HG03520 (cell line): Measurements from ENCODE around the gene GPR27.

Experiments
- ATAC-seq: cut with Tn5 transposase; IDR thresholded peaks from one replicate; pipeline ENCODE4 v1.9.1; 2021; ENCODE audit warnings: mild to moderate bottlenecking, moderate library complexity; ENCODE audit not compliant: unreplicated experiment

Gene GPR27, protein sequence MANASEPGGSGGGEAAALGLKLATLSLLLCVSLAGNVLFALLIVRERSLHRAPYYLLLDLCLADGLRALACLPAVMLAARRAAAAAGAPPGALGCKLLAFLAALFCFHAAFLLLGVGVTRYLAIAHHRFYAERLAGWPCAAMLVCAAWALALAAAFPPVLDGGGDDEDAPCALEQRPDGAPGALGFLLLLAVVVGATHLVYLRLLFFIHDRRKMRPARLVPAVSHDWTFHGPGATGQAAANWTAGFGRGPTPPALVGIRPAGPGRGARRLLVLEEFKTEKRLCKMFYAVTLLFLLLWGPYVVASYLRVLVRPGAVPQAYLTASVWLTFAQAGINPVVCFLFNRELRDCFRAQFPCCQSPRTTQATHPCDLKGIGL

DNA sequence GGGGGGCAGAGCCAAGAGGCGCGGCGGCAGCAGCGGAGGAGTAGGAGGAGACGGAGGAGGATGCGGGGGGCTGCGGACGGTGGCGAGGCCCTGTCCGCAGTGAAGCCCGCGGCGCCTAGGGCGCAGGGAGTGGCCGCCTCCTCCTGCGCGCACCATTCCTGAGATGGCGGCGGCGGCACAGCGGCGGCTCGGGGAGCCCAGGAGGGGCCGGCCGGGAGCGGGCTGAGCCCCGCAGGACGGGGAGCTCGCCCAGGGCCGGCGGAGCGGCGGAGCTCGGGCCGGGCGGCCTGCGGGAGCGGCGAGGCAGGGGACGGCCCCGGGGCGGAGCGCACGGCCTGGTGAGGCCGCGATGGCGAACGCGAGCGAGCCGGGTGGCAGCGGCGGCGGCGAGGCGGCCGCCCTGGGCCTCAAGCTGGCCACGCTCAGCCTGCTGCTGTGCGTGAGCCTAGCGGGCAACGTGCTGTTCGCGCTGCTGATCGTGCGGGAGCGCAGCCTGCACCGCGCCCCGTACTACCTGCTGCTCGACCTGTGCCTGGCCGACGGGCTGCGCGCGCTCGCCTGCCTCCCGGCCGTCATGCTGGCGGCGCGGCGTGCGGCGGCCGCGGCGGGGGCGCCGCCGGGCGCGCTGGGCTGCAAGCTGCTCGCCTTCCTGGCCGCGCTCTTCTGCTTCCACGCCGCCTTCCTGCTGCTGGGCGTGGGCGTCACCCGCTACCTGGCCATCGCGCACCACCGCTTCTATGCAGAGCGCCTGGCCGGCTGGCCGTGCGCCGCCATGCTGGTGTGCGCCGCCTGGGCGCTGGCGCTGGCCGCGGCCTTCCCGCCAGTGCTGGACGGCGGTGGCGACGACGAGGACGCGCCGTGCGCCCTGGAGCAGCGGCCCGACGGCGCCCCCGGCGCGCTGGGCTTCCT lies at the start of gene GPR27:
Gene GPR27 (plus strand): TSS at position 155 of the 909 bp plus-strand sequence. CDS start 195 bp downstream, at position 350.
- ATAC-seq = no peak

DNA sequence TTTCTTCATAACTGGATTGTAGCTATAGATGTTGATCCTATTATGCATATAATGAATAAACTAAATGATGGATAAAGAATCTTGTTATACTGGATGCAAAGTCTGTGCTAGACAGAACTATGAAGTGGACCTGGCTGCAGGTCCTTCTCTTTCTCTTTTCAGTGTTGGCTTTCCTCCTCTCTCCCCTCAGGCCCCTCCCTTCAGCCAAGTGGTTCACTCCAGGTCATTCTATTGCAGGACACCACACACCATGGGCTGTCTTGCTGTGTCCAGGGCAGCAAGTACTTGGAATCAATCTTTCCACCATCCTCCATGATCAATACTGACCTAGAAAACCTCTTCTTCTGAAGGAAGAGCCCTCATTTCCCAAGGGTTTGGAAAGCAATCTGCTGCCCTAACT lies 48.7 kb upstream of the GPR27 start:
- no peak for ATAC-seq

DNA sequence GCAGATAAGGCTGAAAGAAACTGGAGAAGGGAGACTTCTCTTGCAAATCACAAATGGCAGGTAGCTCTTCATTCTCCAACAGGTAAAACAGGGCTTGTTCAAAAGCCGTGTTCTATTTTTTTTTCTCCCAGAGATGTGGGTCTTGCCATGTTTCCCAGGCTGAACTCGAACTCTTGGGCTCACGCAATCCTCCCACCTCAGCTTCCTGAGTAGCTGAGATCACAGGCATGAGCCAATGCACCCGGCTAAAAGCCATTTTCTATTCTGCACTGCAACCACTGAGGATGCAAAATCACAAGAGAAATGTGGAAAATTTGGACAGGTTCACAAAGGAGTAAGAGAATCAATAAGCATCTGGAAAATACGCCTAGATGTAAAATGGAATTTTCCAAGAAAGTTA lies 48.0 kb upstream of the GPR27 start:
- ATAC-seq = no peak

DNA sequence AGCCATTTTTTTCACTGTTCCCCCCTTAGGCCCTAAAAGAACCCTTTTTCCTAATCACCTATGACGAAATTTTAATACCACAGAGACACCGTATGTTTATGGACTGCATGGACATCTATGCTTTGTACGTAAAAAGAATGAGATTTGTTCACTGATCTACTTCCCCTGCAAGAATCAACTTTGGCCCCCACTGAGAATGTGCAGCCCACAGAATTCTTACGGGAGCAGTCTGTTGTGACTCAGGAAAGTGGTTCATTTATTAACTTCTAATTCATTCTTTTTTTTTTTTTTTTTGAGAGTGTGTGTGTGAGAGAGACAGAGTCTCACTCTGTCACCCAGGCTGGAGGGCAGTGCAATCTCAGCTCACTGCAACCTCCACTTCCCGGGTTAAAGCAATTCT lies 46.1 kb upstream of the GPR27 start:
- no peak for ATAC-seq

DNA sequence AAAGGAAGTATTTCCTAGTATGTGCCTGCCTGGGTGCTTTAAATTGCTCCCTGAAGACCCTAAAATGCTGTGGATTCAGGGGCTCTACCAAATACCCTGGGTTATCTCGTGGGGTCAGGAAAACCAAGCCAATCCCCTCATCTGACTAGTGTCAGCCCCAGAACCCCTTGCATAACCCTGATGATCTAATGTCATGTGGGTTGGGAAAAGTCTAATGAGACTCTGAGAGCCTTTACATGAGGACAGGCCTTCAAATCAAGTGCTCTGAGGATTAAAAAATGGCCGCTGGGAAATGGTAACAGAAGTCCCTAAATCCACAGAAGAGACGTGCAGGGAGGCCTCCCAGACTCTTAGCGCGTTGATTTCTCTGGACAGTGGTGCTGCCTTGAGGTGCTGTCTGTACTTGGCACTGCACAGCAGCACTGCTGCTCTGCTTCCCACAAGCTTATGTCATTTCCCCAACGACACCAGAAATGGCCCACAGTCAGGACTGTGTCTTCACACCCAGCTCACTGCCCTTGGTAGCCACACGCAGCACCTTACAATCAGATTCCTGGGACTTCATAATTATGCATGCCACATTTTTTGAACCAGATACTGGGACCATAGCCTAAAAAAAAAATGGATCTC lies 45.1 kb upstream of the GPR27 start:
- no peak for ATAC-seq

DNA sequence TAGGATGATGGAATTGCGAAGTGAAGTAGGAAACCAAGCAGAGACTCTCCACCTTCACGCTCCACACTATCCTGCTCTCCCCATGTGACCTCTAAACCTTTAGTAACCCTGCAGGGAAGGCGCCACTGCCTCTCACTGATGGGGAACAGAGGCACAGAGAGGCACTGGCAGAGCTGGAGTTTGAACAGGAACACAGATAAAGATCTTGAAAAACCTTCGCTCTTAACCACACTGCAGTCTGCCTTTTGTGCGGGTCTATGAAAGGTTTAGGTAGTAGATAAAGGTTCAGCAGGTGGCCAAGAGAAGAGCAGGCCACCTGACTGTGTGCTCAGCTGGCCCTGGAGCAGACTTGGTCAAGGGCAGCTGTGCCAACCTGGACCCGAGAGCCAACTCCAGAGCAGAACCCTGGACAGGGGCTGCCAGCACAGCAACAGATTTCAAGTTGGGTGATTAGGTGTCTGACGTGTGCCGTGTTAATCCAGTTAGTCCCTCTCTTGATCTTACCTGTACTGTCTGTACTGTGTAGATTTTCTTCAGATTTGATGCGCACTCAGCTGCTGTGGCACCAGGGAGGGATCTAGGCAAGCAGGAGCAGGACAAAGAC lies 43.6 kb upstream of the GPR27 start:
- ATAC-seq = no peak

DNA sequence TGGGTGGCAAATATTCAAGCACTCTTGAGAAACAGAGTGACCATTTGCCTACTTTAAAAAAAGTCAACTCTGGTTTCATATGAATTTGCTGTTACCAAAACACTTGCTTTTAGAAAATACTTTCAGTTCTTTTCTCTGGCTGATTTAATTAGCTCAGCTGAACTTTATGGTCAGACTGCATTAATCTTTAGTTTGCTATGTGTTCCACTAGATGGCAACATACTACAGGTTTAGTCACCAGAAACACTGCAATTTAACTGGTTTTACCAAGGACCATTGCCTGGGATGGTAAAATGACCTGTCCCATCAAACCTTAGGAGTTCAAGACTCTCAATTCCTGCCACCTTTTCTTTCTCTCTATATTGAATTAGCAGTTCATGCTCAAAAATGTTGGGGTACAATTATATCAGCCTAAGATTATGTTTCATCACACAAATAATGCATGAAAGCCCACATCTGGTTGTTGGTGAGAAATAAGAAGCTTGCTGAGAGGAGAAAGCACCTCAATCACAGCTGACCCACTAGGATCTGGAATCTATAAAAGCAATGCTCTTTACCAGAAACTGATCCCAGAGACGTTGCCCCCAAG lies 42.7 kb upstream of the GPR27 start:
- peak; percentile 65 for ATAC-seq

DNA sequence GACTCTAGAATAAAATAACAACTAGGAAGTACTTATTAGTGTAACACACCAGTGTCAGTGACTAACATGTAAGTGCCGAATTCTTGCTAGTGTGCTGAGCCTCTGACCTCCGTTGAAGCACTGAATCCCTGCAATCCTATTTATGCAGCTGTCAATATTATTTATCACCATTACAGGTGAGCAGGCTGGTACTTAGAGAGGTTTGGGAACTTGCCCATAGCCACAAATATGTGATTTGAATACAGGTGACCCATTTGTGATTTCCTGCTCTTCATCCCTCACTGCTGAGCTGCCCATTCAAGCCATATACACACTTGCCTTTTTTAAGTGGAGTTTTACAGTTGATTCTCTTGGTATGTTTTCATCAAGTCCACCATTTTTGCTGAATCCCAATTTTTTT lies 40.6 kb upstream of the GPR27 start:
- ATAC-seq = no peak

DNA sequence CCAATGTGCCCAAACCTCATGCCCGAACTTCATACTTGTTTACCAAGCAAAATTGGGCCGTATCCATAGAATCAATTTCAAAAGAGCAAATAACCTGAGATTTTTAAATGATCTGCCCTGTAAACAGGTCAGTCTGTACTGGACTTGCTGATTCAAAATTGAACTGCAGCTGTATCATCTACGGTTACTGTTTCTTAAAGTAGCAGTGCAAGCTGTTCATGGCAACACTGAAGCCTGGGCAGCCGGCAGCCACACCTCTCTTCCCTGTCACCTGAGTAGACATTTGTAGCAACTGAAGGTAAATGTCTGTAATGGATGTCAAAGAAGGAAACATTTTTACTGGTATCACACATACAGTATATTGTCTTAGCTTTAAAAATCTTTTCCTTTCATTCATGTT lies 39.1 kb upstream of the GPR27 start:
- ATAC-seq = no peak

DNA sequence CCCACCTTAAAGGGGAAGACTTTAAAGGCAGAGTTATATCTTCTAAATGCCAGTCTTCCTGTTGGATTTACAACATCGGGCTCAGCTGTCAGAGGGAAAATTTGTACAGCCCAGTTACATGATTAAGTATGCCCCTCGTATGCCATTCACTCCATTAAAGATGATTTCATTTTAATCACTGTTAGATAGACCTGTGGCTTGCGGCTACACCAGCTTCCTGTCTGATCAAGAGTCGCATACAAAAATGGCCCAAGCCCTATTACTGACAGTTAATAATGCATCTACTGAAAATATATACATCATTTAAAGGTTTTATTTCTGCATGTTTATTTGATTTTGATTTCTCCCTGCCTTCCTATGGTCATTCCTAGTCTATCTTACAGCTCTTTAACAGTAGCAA lies 35.6 kb upstream of the GPR27 start:
- no peak for ATAC-seq

DNA sequence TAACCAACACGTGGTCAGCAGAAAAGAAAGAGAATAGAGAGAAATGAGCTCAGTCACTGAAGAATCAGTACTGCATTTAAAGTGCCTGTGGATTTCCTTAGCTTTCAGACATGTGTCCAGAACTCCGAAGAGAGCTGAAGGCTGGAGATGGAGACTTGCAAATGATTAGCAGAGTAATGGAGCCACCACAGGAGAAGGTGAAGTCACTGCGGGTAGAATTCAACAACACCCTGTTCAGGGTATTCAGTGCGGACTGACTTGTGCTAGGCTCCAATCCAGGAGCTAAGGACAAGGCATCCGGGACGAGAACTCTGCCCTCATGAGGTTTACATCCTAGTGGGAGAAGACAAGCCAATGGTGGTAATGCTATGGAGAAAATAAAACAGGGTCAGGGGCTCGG lies 32.7 kb upstream of the GPR27 start:
- ATAC-seq = no peak

DNA sequence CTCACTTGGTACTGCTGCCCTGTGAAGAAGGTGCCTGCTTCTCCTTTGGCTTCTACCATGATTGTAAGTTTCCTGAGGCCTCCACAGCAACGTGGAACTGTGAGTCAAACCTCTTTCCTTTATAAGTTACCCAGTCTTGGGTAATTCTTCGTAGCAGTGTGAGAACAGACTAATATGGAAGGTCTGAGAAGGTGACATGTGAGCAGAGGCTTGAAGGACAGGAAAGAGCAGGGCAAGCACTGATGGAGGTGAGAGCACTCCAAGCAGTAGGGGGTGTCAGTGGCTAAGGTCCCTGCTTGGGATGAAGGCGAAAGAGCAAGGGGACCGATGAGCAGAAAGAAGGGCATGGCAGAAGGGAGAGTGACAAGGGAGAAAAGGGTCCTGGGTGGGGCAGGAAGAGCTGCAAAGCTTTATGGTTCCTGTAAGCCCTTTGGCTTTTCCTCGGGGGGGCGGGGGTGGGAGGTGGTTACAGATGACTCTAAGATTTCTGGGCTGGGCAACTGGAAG lies 32.0 kb upstream of the GPR27 start:
- ATAC-seq = no peak

DNA sequence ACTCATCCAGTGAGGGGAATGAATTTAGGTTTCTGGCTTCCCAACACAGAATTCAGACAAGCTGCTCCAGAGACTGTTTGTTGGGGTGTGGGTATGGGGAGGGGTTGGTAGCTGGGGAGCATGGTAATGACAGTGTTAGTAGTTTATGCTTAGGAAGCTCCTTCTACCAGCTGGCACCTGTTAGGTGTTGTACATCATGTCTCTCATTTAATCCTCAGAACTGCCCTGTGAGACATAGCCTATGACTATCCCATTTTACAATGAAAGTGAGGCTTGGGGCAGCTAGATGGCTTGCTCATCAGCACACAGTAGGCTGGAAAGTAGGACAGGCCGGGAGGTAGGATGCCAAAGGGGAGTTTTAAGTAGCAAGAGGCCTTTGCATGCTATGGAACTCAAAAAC lies 31.0 kb upstream of the GPR27 start:
- no peak for ATAC-seq

DNA sequence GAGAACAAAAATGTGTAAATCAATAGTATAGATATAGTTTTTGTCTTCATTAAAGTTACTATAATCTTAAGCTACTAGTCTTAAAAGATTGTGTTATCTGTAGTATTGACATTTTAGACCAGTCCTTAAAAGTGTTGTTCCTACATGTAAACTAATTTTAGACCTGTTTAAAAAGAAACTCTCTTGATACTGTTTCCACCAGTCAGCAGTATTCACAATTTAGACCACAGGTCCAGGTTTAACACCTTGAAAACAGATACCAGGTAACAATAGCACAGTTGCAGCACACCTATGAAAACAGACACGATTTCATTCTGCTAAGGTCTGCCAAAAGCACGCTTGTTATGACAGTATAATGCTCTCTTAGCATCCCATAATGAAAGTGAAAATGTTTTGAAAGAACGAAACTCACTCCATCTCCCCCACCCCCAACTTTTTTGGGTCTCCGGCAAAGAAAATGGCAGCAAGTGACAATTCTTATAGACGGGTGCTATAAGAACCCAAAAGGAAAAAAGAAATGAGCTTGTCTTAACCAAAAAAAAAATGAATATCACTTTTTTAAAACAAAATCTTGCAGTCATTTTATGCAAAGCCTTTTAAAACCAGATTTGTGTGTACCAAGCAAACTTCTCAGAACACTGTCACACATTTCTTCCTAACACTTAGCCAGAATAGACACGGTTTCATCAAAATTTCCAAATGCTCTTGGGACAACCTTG lies 30.0 kb upstream of the GPR27 start:
- no peak for ATAC-seq

DNA sequence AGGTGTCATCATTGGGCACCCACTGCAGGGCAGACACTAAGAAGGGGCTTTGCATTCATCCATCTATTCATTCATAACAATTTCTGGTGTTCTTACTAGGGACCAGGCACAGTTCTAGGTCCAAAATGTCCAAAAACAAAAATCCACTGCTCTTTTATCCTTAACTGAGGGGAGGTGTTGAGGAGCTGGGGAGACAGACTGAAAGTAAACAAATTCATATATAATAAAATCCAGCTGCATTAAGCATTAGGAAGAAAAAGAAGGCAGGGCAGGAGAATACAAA lies 29.5 kb upstream of the GPR27 start:
- ATAC-seq = no peak

DNA sequence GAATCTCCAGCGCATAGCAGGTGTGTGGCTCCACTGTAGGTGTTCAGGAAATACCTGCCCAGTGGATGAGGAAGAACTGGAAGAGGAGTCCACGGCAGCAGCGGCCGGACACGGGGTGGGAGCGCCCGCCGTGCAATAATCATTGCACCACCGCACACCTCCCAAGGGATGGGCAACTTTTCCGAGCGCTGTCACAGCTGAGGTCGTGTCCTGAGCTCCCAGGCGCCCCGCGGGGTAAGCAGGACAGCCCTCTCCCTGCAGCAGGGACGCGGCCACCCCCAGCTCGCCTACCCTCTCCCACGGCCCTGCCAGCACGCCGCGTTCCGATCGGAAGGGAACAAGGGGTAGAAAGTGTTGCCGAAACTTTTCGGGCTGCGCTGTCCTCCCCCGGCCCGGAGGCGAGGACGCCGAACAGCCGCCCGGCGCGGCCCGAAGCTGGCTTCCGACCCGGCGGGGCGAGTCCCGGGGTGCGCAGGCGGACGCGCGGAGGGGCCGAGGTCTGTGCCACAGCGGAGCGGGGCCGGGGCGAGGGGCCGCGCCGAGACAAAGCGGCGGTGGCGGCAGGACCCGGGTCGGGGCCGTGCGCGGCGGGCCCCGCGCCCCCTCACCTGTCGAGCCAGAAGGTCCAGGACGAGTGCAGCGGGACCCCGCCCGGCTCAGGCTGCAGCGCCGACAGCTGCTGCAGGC lies 28.9 kb upstream of the GPR27 start:
- ATAC-seq = no peak

DNA sequence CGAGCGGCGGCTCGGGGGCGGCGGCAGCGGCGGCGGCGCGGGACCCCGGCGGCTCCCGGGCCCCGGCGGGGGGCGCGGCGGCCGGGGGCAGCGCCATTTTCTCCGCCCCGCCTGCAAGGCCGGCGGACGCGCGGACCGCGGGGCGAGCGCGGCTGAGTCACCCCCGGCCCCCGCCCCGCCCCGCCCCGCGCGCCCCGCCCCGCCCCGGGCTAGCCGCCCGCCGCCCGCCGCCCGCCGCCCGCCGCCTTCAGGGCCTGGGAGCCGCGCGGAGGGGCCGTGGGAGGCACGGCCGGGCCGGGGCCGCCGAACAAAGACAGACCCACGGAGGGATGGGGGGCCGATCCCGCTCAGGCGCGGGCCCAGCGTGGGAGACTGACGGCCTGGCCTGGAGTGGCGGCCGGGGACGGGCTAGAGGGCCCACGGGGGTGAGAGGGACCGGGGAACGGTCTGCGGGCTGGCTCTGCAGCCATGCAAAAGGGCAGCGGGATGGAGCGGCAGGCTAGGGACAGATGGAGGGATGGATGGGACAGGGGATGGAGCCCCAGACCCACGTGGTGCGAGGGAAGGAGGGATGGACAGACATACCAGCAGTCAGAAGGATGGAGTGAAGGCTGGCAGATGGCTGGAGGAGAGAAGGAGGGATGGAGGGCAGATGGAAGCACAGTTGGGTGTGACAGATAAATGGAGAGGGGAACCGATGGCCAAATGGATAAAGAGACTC lies 28.2 kb upstream of the GPR27 start, which contains the start of gene EIF4E3:
Gene EIF4E3 (minus strand): TSS at position 132 of the 721 bp plus-strand sequence. CDS start 35 bp downstream, at position 97.
- no peak for ATAC-seq

DNA sequence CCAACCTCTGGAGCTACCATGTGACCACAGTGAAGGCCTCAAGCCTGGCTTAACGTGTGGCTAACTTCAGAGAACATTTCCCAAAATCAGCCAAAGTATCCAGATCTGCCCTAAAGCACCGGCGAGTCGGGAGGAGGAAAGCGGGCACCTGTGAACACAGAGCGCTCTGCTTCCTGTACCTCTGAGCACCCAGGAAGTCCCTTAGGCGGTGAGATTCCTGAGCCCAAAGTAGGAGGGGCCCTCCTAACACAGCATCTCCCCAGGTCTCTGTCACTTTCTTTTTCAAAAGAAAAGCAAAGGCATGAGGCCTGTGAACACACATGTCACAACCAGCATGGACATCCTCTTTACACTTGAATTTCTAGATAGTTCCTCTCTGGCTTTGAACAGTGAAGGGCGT lies 27.5 kb upstream of the GPR27 start:
- no peak for ATAC-seq
